Measurements from ENCODE around the gene ADGRL3. TPM values are rescaled to one million over a fixed set of nuclear protein-coding genes. Genes with fewer than 3 reads are reported as not detected.
A peak's percentile ranks its signal among the peaks of the same experiment; 100 is the strongest.
"Not testable (repeated sequence)": the region's sequence is repeated elsewhere in the genome, so short reads cannot be mapped to it uniquely, and the experiment has no call there.

The ADGRL3 gene
- total RNA-seq, 1 donor from 2014 or later, result 3.7 TPM

DNA sequence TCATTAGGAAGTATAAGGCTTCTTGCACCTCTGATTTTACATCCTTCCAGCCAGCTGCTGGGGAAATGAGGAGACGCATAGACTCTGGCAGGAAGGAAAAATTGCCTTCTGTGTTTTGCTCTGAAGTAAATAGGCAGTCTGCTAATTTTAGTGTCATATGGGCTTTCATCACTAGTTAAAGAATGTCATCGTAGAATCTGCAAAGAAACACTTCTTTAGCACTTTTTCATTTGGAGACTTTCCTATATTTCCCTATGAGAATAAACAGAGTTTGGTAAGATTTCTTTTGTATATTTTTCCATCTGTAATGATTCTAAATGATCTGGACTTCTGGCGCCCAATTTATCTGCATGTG lies 3.3 kb downstream of the ADGRL3 start:
- intact Hi-C loops (cut with DNase I), result no loop called here
- DNase-seq (ENCODE audit: missing footprints), result no peak
- ATAC-seq, result no peak

GRCh38 chr4:61204353-61205060 lies 4.4 kb downstream of the ADGRL3 start:
- ATAC-seq (no peak), DNase-seq (ENCODE audit: missing footprints) (no peak)
- intact Hi-C loops (cut with DNase I), result no loop called here

DNA sequence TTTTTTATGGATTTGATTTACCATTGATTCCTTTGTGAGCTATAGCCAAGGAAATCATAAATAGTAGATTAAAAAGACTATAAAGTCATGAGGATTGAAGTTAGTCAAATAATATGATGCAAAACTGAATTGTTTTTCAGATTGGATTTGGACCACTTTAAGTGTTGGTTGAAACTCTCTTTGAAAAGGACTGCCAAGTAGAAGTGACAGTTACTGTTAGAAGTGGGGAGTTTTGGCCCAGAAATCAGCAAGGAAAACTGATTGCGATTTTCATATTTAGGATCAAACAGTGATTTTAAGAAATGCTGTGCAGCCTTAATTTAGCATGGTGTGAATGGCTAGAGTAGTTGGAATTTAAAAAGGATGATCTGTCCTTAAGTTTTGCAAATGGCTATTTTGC lies 4.9 kb downstream of the ADGRL3 start:
- ATAC-seq, result no peak
- intact Hi-C loops (cut with DNase I), result no loop called here

GRCh38 chr4:61207156-61207555 lies 7.0 kb downstream of the ADGRL3 start:
- intact Hi-C loops (cut with DNase I); ATAC-seq; DNase-seq (ENCODE audit: missing footprints): not testable (repeated sequence)

More for the DNA sequence above, 4.9 kb downstream of the ADGRL3 start:
- DNase-seq (ENCODE audit: missing footprints), result no peak

- DNase-seq (ENCODE audit: missing footprints), result no peak
- ATAC-seq, result no peak
- intact Hi-C loops (cut with DNase I), result no loop called here
These were observed 10.2 kb downstream of the ADGRL3 start for GRCh38 chr4:61210186-61210939.

- intact Hi-C loops (cut with DNase I), result no loop called here
- DNase-seq (ENCODE audit: missing footprints) (no peak), ATAC-seq (no peak)
These were observed 11.7 kb downstream of the ADGRL3 start for GRCh38 chr4:61211781-61212180.

DNA sequence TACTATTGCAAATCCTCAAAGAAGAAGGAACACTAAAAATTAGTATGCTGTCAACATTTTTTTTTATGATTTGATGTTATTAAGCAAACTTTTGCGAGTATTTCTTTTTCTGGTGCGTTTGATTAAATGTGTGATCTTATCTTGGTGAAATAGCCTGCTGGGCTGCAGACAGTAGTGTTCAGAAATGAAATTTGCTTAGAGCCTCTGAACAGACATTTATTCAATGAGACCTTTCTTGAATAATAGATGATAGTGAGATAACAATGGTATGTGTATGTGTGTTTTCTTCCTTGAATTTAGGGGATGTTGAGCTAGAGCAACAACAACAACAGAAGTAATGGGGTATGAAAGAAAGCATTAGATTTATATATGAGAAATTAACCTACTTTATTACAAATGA lies 12.7 kb downstream of the ADGRL3 start:
- DNase-seq (ENCODE audit: missing footprints), result no peak
- intact Hi-C loops (cut with DNase I), result no loop called here
- no peak for ATAC-seq

- intact Hi-C loops (cut with DNase I), result no loop called here
- no peak for ATAC-seq
- no peak for DNase-seq (ENCODE audit: missing footprints)
These were observed 14.6 kb downstream of the ADGRL3 start for GRCh38 chr4:61214680-61215079.

GRCh38 chr4:61217222-61217621 lies 17.1 kb downstream of the ADGRL3 start:
- DNase-seq (ENCODE audit: missing footprints) (no peak), ATAC-seq (no peak)
- intact Hi-C loops (cut with DNase I), result no loop called here

GRCh38 chr4:61220556-61220955 lies 20.4 kb downstream of the ADGRL3 start:
- ATAC-seq, result no peak
- no peak for DNase-seq (ENCODE audit: missing footprints)
- intact Hi-C loops (cut with DNase I), result no loop called here

- no peak for ATAC-seq
- intact Hi-C loops (cut with DNase I), result no loop called here
- no peak for DNase-seq (ENCODE audit: missing footprints)
These were observed 23.3 kb downstream of the ADGRL3 start for GRCh38 chr4:61223385-61223784.

GRCh38 chr4:61224573-61224972 lies 24.4 kb downstream of the ADGRL3 start:
- ATAC-seq (no peak), DNase-seq (ENCODE audit: missing footprints) (no peak)
- intact Hi-C loops (cut with DNase I), result no loop called here

GRCh38 chr4:61225656-61226055 lies 25.5 kb downstream of the ADGRL3 start:
- intact Hi-C loops (cut with DNase I), result no loop called here
- DNase-seq (ENCODE audit: missing footprints) (no peak), ATAC-seq (no peak)

DNA sequence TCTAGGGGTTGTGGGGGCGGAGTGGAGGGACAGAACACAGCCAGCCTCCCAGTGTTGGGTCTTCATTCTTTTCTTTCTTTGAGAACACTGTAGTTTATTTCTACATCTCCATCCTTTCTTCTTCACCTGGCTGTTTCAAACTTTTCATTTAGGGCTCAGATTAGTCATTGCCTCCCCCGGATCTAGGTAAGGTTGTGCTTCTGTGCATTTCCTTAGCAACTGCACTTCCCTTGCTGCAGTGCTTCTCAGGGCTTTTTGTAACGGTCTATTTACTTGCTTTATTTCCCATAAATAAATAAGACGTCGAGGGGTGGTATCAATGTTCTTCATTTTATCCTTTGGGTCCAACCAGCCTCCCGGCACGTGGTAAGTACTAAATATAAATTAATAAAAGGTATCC lies 31.3 kb downstream of the ADGRL3 start:
- DNase-seq (ENCODE audit: missing footprints) (no peak), ATAC-seq (no peak)
- intact Hi-C loops (cut with DNase I), result no loop called here

DNA sequence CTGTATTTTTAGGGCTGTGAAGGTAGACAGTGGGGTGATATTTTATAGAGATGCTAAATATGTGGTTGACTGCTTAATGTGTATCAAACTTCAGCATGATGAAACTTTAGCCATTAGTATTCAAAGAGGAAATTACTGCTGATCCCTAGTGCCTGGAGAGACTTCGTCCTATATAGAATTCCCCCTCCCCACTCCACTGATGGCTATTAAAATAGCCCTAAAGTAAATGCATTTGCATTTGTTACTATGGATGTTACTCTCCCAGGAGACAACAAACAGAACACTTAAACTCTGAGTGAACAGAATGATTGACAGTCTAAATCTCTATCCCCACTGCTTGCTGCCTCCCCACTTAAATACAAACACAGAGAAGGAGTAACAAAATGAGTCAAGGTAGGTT lies 39.1 kb downstream of the ADGRL3 start:
- intact Hi-C loops (cut with DNase I), result no loop called here
- no peak for DNase-seq (ENCODE audit: missing footprints)
- ATAC-seq, result no peak

DNA sequence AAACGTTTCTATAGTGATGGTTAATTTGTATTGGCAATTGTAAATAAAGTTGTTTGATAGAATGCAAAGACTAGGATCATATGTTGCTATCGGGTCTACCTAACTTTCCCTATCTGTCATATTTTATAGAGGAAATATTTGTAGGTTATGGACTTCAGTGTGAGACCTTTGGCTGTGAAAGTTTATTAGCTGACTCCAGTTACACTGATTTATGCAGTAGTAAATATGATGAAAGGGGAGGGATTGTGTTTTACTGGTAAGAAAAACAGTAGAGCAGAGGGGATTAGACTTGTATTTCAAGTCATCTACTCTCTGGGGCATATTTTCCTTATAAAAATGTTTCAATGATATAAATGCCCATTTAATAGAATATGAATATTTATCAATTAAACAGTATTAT lies 43.8 kb downstream of the ADGRL3 start:
- intact Hi-C loops (cut with DNase I), result no loop called here
- DNase-seq (ENCODE audit: missing footprints), result no peak

DNA sequence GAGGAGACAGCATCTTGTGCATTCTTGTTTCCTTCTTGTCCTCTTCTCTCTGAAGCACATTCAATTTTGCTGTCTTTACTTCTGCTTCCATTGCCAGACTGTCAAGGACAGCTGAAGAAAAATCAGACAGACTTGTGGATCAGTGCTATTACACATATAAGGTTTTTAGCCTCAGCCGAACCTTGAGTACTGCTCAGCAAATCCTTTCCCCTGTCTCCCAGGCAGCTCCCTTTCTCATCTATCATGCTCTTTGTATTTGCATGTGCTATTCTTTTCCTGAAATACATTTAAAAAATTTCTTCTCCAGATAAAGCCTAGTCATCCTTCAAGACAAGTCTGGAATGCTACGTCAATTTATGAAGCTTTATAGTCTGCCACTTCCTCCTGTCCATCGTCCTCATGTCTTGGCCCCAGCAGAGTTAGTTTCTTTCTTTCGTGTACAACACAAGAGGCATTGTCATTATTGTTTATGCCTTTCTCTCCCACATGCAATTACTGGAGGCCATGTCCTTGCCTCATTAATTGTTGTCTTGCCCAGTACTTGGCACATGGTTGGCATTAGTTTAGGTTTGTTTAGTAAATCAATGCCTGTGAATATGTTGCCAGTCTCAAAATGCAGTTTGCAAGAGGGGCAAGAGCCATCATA lies 45.1 kb downstream of the ADGRL3 start:
- no peak for DNase-seq (ENCODE audit: missing footprints)
- intact Hi-C loops (cut with DNase I), result no loop called here
- ATAC-seq, result peak; percentile 37

More for the DNA sequence above, 43.8 kb downstream of the ADGRL3 start:
- no peak for ATAC-seq

GRCh38 chr4:61246034-61246433 lies 45.9 kb downstream of the ADGRL3 start:
- DNase-seq (ENCODE audit: missing footprints), result no peak
- intact Hi-C loops (cut with DNase I), result no loop called here
- ATAC-seq, result peak; percentile 84

DNA sequence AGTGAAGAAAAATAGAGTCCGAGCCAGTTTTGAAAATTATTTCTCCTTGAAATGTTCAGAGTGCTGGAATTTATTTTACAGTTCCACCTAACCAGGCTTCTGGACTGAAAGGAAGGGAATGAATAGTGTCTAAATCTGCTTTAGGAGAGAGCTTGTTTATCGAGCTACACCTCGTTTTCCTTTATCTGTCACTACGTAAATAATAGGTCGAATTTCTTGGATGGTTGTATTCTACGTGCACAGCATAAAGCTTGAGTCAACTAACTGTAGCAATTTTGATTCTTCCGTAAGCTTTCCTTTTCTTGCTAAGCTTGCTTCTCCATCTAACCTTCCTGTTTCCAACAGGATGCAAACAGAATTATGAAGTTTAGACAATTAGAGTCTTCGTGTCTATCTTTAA lies 48.6 kb downstream of the ADGRL3 start:
- DNase-seq (ENCODE audit: missing footprints) (no peak), ATAC-seq (no peak)
- intact Hi-C loops (cut with DNase I), result no loop called here

- intact Hi-C loops (cut with DNase I), result no loop called here
- no peak for DNase-seq (ENCODE audit: missing footprints)
- no peak for ATAC-seq
These were observed 51.0 kb downstream of the ADGRL3 start for GRCh38 chr4:61251129-61251528.
